GM21367 (cell line): ENCODE measurements around the gene SHE.

Source experiments
- ATAC-seq: cut with Tn5 transposase; IDR thresholded peaks from one replicate; pipeline ENCODE4 v1.9.1; 2021; ENCODE audit not compliant: unreplicated experiment

SHE gene

DNA sequence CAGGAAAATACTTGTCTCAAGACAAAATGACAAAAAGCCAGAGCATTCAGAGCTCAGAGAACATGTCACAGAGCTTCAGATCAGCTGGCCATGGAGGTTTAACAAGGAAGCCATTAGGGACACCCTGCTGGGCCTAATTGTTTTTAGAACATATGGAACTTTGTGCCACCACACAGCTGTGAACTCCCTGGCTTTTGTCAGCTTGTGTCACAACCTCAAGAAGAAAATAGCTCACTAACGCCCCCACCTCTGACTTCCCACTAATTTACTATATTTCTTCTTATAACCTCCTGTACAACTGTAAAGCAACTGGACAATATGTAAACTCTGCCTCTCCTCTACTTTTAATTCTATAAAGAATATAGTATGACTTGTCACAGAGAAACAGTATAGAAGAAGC is 21.2 kb downstream of the SHE start:
- ATAC-seq = no peak

GRCh38 chr1:154479764-154480421 is 22.3 kb downstream of the SHE start:
- ATAC-seq = no peak

DNA sequence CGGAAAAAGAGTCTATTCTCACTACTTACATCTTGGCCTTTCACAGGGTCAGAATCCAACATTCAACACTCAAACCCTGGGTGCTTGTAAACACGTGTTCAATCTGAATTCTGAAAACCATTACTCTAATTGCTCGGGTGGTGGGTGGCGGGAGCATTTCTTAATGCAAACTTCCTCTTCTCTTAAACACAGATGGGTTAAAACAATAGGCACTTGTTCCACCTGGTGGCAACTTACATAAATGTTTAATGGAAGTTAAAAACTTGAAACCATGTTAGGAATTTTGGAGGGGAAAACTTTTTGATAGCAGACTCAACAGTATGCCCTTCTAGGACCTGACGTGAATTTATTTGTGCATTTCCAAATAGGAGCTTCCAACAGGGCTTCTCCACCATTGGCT is 23.6 kb downstream of the SHE start:
- no peak for ATAC-seq

GRCh38 chr1:154478013-154478412 is 24.2 kb downstream of the SHE start:
- no peak for ATAC-seq

GRCh38 chr1:154476791-154477190 is 25.4 kb downstream of the SHE start:
- ATAC-seq = no peak

GRCh38 chr1:154474802-154475201 is 27.4 kb downstream of the SHE start:
- ATAC-seq = no peak

GRCh38 chr1:154471304-154471703 is 30.9 kb downstream of the SHE start:
- ATAC-seq = no peak

GRCh38 chr1:154469844-154470560 is 32.2 kb downstream of the SHE start:
- ATAC-seq = no peak

- no peak for ATAC-seq
Observed at GRCh38 chr1:154468535-154469250, 33.5 kb downstream of the SHE start.

GRCh38 chr1:154467434-154468102 is 34.6 kb downstream of the SHE start:
- ATAC-seq = no peak

- ATAC-seq = no peak
Observed at GRCh38 chr1:154466921-154467417, 35.2 kb downstream of the SHE start.

DNA sequence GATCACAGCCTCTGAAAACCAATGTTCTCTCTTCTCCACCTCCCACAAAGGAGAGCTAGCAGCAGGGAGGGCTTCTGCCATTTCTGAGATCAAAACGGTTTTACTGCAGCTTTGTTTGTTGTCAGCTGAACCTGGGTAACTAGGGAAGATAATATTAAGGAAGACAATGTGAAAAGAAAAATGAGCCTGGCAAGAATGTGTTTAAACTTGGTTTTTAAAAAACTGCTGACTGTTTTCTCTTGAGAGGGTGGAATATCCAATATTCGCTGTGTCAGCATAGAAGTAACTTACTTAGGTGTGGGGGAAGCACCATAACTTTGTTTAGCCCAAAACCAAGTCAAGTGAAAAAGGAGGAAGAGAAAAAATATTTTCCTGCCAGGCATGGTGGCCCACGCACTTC is 36.0 kb downstream of the SHE start:
- no peak for ATAC-seq

DNA sequence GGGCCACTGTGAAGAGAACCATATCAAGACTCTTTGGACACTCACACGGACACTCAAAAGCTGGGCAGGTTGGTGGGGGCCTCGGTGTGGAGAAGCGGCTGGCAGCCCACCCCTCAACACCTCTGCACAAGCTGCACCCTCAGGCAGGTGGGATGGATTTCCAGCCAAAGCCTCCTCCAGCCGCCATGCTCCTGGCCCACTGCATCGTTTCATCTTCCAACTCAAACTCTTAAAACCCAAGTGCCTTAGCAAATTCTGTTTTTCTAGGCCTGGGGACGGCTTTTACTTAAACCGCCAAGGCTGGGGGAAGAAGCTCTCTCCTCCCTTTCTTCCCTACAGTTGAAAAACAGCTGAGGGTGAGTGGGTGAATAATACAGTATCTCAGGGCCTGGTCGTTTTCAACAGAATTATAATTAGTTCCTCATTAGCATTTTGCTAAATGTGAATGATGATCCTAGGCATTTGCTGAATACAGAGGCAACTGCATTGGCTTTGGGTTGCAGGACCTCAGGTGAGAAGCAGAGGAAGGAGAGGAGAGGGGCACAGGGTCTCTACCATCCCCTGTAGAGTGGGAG is 36.5 kb downstream of the SHE start:
- ATAC-seq = no peak

GRCh38 chr1:154463512-154463990 is 38.7 kb downstream of the SHE start:
- ATAC-seq = no peak

DNA sequence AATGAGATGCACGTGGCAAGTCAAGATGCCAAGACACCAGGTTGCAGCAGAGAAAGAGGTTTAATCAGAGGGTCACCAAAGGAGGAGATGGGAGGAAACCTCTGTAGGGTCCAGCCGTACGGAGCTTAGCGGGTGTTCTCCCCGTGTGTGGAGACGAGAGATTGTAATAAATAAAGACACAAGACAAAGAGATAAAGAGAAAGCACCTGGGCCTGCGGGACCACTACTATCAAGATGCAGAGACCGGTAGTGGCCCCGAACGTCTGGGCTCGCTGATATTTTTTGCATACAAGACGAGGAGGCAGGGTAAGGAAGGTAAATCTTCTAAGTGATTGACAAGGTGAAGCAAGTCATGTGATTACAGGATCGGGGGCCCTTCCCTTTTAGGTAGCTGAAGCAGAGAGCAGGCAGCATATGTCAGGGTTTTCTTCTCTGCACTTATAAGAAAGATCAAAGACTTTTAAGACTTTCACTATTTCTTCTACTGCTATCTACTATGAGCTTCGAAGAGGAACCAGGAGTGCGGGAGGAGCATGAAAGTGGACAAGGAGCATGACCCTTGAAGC is 41.4 kb downstream of the SHE start:
- no peak for ATAC-seq

DNA sequence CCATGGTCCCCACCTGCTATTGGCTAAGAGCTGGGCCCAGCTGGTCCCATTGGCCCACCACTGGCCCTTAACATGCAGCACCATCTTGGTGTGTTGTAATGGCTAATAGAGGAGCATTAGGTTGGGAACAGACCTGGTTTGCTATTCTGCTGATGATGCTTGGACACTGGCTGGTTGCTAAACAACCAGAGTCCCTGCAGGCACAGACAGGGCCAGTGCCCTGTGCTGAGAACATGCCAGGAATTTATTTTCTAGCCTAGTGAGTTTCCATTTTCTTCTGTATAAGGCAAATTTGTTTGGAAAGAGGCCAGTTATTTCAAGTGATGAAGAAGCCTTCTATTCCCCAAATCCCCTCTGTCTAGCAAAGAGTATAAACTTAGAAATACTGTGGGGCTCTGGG is 43.1 kb downstream of the SHE start:
- no peak for ATAC-seq

- no peak for ATAC-seq
Observed at GRCh38 chr1:154456631-154457030, 45.6 kb downstream of the SHE start.

DNA sequence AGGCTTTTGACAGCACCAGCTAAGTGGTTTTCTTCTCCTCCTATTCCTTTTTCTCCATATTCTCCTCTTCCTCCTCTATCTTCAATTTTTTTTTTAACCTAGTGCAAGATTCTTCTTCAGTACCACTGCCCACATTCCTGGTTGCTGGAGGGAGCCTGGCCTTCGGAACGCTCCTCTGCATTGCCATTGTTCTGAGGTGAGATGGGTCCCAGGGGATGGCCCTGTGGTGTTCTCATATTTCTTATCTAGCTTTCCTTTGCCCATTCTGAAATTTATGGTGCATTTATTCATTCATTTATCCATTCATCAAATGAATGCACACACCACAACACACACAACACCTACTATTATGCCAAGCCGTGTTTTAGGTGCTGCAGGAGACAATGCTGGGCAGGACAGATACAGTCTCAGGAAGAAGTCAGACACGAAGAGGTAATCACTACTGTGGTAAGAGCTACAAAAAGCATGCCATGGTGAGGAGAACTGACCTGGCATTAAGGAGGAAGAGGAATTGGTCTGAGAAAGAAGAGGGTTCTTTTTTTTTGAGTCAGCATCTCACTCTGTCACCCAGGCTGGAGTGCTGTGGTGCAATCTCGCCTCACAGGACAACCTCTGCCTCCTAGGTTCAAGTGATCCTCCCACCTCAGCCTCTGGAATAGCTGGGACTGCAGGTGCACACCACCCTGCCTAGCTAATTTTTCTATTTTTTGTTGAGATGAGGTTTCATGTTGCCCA is 47.7 kb downstream of the SHE start:
- ATAC-seq = no peak

GRCh38 chr1:154453574-154454352 is 48.4 kb downstream of the SHE start:
- no peak for ATAC-seq
